GM19035 (cell line): ENCODE measurements around the gene NRXN3.

Experiments
- ATAC-seq: cut with Tn5 transposase; IDR thresholded peaks from one replicate; pipeline ENCODE4 v1.9.1; 2021; ENCODE audit not compliant: unreplicated experiment

The NRXN3 gene

DNA sequence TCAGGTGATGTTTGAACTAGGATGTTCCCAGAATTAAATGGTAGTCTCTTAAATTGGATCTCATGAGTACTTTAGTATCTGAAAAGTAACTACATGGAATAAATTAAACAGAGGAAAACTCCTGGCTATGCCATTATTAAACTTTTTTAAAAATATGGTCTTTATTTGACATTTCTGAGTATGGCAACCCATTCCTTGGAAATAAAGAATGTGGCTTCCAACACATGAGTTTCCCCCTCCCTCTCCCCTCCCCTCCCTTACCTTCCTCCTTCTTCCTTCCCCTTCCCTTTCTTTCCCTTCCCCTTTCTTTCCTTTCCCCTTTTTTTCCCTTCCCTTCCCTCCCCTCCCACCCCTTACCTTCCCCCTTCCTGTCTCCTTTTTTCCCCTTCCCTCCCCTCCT lies 1100.9 kb downstream of the NRXN3 start:
- no peak for ATAC-seq

DNA sequence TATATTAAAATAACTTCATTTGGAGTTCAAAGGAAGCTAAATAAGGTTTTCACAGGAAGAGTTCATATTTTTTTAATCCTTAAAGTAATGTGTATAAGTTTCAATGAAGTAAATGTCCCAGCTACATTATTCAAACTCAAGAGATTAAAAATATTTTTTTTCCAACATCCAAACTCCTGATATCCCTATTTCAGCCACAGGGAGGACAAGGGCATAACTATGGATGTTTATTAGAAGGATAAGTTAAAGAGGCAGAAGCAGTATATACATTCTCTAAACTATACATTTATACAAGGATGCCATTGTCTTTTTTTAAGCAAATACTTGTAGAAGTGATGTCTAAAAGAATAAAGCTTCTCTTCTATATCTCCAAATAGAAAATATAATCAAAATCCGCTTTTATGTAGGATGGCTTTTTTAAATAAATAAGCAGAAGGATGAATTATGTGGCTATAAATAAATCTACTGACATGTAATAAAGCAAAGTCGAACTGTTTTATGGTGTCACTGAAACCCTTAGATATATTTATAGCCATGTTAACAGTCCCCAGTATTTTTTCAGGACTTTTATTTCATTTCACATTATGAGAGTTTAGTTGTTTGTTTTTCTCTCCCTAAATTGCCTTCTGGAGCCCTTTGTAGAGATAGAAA lies 1104.6 kb downstream of the NRXN3 start:
- no peak for ATAC-seq

DNA sequence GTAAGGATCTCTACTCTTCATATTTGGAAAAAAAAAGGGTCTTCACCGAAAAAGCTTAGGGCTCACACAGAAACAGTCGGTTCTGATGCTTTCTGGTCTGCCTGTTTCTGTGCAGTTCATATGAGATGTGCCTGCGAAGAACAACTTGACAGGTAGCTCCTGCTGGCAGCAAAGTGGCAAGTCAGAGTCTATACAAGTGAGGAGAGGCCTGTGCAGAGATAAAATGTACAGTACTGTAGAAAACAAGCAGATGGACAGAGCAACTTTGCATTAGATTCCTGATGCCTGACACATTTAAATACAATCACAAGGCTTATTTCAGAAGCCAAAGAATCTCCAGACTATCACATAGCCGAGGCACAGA lies 1105.1 kb downstream of the NRXN3 start:
- ATAC-seq, result no peak

DNA sequence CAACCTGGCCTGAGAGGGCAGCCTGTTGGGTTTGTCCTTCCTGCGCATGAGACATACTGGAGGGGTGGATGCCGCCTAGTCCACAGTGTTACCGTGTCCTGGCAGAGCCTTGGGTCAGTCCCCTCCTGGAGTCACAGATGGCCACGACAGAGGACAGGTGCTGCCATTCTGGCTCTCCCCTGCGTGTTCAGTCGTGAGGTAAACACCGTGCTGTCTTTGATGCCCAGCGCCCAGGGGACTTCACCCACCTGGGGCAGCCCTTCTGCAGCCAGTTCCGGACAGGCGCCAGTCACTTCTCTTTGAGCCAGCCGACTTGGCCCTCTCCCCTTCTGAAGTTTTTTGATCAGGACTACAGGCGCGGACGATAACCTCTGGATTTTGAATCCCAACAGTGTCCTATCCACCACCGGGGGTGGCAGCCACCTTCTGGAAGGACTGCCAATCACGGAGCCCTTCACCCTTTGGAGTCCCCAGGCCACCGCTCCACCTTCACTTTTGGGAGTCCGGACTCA lies 1108.2 kb downstream of the NRXN3 start:
- ATAC-seq, result no peak

DNA sequence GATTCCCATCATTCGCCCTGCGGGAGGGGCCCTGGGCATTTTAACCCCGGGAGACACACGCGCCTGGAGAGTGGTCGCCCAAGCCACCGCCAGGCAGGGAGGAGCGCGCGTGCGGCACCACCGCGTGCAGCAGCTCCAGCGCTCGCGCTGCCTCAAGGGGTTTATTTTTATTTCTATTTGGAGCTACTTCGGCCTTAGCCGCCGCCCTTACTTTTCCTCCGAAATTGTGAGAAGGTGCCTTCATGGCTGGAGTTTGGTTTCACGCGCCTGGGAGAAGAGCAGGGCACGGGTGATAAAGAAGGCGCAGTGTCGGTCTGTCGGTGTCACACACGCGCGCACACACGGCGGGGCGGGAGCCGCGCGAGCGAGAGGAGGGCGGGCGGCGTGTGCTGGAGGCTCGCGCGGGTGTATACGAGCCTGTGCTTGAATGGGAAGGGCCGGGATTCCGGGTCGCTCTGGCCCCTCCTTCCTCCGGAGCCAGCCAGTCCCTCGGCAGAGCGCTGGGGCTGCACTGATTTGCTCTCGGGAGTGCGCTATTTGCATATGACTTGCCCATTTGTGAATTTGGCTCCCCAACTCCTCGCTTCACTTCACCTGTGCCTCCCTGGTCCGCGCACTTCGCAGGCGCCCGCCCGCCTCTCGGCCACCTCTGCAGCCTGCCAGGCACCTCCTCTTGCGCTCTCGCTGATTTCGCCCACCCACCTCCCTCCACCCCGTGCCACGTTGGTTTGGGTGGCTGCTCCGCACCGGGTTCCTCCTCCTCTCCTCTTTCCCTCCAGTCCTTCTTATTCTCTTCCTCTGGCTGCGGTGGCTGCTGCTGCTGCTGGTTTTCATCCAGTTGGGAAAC lies 1108.8 kb downstream of the NRXN3 start:
- peak; percentile 64 for ATAC-seq

DNA sequence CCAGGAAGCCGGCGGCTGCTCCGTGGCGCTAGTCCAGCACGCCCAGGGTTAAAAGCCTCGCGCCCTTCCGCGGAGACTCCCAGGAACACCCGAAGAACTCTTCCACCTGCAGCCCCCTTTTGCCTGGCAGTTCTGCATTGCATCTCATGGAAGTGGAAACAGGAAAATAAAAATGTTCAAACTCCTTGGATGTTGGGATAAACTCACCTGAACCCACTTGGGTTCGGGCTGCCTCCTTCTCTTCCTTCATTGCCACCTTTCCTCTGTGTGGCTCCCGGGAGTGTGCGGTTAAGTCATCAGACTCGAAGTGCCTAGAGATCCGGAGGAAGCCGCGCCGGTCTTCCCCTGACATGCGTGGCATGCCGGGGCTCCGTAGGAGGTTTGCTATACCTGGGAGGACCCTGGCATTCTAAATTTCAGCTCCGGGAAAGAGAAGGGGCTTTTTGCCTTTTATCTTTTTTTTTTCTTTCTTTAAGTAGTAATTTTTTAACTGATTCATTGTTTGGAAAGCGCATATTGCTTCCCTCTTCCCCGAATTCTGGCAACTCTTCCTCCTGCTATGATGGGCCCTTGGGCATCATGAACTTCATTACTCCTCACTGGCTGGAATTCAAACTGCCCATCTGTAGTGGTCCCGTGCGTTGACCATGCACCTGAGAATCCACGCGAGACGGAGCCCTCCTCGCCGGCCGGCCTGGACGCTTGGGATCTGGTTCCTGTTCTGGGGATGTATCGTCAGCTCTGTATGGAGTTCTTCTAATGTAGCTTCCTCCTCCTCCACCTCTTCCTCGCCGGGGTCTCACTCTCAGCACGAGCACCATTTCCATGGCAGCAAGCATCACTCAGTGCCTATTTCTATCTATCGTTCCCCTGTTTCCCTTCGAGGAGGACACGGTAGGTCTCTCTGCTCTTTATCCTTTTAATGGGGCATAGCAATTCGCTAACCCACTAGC lies 1109.7 kb downstream of the NRXN3 start:
- no peak for ATAC-seq

DNA sequence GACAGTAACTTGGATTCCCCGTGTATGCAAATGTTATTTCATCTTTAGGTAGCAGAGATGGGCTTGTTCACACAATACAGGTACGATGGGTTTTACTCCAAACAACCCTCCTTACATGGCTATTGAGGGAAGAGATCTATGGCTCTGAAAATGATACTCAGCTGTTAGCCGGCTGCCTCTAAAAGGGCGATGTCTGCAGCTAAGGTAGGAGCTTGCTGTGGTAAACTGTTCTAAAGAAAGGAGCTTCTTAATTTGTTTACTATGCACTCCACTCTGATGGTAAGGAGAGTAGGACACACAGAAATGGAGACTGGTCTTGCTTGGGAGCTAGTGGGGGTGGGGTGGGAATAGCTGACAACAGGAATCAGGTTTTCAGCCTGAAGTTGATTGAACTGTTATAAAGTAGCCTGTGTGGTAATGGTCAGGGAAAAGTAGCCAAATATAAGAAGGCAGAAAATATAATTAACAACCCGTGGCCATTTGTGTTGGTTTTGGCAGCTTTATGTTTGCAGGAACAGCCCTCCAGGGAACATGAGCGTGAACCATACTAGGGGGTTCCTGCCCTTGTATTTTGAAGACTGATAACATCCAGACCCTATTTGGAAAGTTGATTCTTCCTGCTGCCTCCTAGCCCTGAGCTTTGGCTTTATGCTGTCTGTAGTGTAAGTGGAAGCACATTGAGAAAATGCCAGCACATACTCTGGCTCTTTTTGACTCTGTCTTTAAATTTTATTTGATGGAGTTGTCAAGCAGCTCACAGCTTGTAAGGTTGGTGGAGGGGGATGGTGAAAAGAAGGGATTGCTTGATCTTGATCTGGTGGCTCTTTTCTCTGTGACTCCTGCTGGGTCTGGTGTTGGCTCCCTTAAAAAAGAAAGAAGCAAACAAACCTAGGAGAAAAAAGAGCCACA lies 1111.3 kb downstream of the NRXN3 start:
- ATAC-seq, result no peak

DNA sequence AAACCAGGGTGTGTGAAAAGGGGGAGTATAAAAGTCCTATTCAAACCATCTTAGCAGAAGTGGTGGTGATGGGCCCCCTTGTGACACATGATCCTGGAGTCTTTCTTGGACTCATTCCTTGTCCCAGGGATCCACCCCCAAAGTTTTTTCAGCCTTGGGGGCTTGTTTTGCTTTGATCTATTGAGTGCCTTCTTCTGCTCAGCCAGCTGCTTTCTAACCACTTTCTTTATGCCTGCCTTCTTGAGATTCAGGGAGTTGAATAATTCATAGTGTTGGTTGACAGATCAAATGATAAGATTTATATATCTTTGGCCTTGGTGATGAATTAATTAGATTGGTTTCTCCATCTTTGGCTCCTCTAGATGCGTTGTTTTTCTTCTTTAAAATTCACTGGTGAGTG lies 1114.4 kb downstream of the NRXN3 start:
- ATAC-seq, result no peak

DNA sequence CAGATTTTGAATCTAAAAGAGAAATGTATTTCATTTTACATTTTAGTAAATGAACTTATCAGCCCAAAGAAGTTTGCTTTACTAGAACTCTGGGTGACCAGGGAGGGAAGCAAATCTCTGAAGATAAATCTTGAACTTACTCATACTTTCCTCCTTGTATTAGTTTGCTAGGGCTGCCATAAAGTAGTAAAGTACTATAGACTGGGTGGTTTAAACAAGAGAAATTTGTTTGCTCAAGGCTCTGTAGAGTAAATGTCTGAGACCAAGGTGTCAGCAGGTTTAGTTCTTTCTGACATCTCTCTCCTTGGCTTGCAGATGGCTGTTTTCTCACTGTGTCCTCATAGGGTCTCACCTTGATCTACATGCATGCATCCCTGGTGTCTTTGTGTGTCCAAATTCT lies 1115.1 kb downstream of the NRXN3 start:
- ATAC-seq, result no peak

DNA sequence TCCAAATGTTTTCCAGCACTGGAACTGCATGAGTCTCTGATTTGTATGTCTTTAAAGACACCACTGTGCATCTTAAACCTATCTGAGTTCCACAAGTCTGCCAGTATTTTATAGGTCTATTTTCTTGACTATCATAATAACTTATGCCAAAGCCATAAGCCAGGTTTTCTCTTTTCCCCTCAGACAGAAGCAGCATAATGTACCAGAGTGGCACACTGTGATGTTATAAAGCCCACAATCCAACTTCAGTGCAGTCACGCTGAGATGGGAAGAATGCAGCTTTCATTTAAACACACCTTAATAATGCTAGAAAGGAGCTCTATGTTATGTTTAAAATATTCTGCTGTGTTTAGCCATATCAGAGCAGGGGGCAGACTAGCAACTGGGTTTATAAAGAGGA lies 1117.8 kb downstream of the NRXN3 start:
- no peak for ATAC-seq

DNA sequence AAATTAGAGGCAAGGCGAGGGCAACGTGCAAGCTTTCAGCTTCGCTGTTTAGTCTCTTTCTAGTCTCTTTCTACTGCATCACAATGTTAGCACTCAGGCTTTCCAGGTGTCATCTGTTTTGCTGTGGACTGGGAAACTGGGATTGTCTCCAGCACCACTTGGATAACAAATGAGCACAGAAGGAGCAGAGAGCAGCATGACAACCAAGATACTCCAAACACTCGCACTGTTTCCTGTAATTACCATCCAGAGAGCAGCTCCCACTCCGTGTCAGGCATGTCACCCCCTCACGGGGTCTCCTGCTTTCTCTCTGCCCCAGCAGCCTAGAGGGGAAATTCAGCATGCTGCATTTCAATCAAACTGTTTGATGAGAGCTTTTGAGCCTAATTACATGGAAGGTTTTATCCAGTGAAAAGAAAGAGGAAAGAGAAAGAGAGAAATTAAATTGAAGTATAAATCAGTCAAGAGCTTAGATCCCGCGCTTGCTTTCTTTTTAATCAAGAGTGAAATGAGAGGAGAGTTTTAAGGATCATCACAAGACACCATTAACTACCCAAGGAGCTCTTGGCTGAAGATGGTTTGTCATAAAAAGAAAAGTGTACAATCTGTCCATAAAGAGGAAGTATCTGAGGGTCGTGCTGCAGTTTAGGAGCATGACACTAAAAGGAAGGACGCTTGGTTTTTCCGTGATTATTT lies 1123.5 kb downstream of the NRXN3 start:
- ATAC-seq, result no peak

DNA sequence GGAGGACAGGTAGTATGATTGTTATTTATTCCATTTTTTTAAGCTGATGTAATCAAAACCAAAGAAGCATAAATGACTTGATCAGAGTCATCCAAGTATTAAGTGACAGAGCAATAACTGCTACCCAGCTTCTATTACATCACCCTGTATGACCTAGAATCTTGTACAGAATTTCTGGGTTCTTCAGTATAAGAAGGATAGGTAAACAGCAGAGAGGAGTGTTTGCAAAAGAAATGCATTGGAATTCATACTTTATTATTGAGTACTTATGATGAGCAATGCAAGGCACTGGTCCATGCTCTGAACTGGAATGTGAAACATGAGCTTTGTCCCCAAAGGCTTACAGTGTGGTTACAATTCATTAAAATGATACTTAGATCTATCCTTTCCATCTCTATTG lies 1124.3 kb downstream of the NRXN3 start:
- no peak for ATAC-seq

DNA sequence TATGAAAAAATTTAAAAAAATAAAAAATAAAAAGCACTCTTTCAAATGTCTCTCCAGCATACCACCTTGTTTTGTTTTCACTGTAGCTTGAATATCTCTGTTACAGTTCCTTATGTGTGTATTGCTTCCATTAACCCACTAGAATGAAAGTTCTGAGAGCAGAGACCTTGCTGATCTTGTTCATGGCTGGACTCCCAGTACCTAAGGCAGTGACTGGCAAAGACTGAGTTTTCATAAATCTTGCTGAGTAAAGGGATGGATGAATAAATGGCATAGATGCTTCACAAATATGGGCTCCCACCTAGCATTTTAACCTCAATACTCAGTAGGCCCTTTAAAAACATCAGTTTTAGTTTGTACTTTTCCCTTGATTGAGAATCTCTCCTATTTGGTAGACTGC lies 1125.2 kb downstream of the NRXN3 start:
- no peak for ATAC-seq

DNA sequence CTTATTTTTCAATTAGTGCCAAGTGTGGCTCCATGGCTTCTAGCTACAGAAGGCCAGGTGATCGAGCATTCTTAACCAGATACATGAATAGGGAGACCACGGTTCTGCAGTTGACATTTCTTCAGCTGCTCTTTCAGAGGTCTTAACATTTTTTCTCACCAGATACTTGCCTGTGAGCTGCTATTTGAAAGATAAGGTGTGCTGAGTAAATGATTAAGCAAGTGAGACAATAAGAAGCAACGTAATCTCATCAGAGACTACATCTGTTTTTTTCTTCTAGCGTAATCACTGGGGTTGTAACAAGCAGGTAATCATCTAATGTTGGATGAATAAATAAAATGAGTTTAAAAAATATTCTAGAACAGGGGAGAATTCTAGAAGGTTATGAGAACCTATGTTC lies 1128.2 kb downstream of the NRXN3 start:
- ATAC-seq, result no peak

DNA sequence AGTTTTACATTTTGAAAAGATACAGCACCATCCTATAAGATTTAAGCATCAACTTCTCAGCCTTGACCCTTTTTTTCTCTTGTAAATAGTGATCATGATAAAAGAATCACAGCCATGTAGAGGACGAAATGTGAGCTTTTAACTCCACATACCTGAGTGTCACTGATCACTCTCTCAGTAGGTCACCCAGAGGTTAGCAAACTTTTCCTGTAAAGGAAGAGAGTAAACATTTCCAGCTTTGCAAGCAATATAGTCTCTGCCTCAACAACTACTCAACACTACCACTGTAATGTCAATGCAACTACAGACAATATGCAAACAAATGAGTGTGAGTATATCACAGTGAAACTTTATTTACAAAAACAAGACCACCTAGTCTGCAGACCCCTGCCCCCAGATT lies 1129.0 kb downstream of the NRXN3 start:
- no peak for ATAC-seq

DNA sequence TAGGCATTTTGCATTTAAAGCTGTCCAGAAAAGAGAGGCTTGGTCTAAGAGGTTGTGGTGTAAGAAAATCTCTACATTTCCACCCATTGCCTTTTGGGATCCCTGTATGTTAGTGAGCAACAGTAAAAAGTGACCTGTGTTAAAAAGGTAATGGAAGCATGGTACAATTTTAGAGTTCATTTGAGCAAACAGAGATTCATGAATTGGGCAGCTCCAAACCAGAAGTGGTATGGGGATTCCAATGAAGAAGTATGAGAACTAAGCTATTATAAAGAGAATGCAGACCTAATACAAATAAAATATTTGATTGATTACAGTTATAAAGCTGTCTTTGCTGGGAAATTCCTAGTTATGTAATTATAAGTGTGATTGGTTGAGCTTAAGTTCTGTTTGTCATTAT lies 1134.1 kb downstream of the NRXN3 start:
- ATAC-seq, result no peak

DNA sequence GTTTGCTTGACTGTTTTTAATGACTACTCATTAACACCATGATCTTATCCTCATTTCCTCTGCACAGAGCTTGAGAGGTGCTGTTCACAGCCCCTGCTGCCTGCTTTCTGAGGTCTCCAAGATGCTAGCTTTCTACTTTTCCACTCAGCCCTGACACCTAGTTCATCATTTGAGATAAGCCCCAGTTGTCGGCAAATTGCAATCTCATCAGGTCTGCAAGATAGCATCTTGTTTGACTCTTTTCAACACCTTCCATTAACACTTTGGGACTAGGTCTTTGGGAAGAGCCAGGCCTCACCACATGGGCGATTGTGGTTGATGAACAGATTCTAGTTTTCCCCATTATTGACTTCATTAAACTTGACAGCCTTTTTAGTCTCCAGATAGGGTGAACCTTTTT lies 1136.4 kb downstream of the NRXN3 start:
- no peak for ATAC-seq

DNA sequence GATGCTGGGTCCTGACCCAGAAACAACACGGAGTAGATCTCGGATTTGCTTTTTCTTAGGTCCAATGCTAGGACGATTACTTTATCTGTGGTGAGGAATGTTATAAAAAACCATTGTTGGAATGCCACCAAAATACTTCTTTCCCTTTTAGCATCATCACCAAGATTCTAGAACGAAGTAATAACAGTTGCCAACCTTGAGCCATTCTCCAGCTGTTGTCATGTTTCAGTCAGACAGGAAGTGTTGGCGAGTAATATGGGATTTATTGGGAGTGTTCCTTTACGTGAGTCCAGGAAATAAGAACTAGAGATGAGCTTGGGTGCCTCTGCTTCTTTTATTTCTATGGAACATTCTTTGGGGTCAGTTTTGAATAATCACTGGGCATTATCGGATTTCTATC lies 1148.2 kb downstream of the NRXN3 start:
- ATAC-seq, result no peak

DNA sequence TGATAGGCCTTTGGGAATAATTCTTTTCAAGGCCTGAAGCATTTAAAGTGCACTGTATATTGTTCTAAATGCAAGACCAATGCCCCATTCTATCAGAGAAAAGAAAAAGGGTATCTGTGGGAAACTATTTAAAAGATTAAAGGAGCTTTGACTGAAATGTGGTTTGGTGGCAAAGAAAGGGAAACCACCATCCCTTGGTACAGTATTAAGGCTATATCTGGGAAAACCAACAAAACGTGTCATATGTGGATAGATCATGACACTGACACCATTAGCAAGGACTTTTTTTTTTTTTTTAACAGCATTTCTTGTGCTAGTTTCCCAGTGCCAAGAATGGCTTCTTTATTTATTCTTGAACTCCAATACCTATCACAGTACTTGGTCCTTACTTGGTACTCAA lies 1150.4 kb downstream of the NRXN3 start:
- no peak for ATAC-seq

DNA sequence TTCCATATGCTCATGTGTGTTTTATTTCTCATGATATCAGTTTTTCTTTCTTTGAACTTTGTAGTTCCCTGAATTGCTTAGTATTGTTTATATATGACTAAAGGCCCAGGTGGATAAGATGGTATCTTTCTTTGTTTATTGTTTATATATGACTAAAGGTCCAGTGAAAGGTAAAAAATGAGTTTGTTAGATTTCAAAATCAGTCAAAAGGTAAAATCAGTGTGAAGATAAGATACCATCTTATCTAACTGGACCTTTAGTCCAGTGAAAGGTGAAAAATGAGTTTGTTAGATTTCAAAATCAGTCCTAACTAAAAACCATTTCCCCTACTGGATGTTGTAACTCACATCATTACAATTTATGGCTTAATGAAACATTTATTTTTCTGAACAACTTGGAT lies 1150.9 kb downstream of the NRXN3 start:
- ATAC-seq, result no peak
